ENCODE data around the gene LPAR2.
"Not testable (repeated sequence)": the region's sequence is repeated elsewhere in the genome, so short reads cannot be mapped to it uniquely, and the experiment has no call there.

GRCh38 chr19:19665420-19665948, 37.5 kb upstream of the LPAR2 start:
- TF ChIP-seq YY1 (IDR thresholded peaks at IDR 0.05; ENCODE audit: insufficient read depth, insufficient read length); ZNF274 (IDR thresholded peaks at IDR 0.05; ENCODE audit: low read depth, low read length): not testable (repeated sequence)
